DND-41 (cell line): ENCODE data around the gene HIP1.

Experiments used
- CTCF ChIP-seq: IDR thresholded peaks from 2 replicates; pipeline ENCODE4 v1.5.1; 2012; ENCODE audit warnings: borderline replicate concordance, low read length, moderate library complexity, mild to moderate bottlenecking; ENCODE audit not compliant: poor library complexity, severe bottlenecking; ENCODE audit errors: extremely low read depth
- EZH2 ChIP-seq: IDR thresholded peaks from 3 replicates; pipeline ENCODE4 v1.6.1; 2012; ENCODE audit warnings: borderline replicate concordance, low read depth, mild to moderate bottlenecking, moderate library complexity, low read length, inconsistent platforms; ENCODE audit not compliant: severe bottlenecking

GRCh38 chr7:75572396-75572795 is 166.3 kb downstream of the HIP1 start:
- TF ChIP-seq CTCF (no peak), EZH2 (no peak)
